Thyroid gland (tissue), 4 donors: ENCODE results near the gene PSMD3.

Source experiments
- CTCF ChIP-seq, 6 experiments: fragments of 200-600 bp in 3 of 6; fragments of 450-650 bp in 3 of 6; sonication (generic) in 3 of 6; IDR thresholded peaks; one replicate each; pipeline ENCODE4 v1.5.1; 2016 to 2019; ENCODE audit warnings: antibody characterized with exemption in 6 of 6, mild to moderate bottlenecking in 2 of 6, inconsistent platforms in 1 of 6, moderate library complexity in 1 of 6
- POLR2A ChIP-seq, 2 donors: fragments of 450-650 bp; IDR thresholded peaks; one replicate each; pipeline ENCODE4 v1.6.1; 2017; ENCODE audit warnings: antibody characterized with exemption in 2 of 2, mild to moderate bottlenecking in 2 of 2, moderate library complexity in 1 of 2

GRCh38 chr17:39973496-39973895, 7.1 kb upstream of the PSMD3 start:
- no peak for TF ChIP-seq CTCF (IDR thresholded peaks at IDR 0.05)
- TF ChIP-seq POLR2A (IDR thresholded peaks at IDR 0.05), result no peak
